Measurements from ENCODE around the gene RASGEF1B.
"Not testable (repeated sequence)": the region's sequence is repeated elsewhere in the genome, so short reads cannot be mapped to it uniquely, and the experiment has no call there.

- TF ChIP-seq CTCF (IDR thresholded peaks at IDR 0.05; ENCODE audit: poor library complexity); EZH2phosphoT487 (IDR thresholded peaks at IDR 0.05; ENCODE audit: low read depth, severe bottlenecking, unreplicated experiment): not testable (repeated sequence)
Observed at GRCh38 chr4:81406481-81406880, 65.2 kb downstream of the RASGEF1B start.
